Choroid plexus epithelial cell (primary cell): ENCODE data around the gene GHRL.

Experiments used
- DNase-seq: peaks from one replicate; pipeline ENCODE4 v3.0.0-alpha.2; 2010; ENCODE audit warnings: low read depth
- H3K4me3 ChIP-seq: 2 replicates; pipeline ENCODE4 v1.5.1; 2011; ENCODE audit warnings: low read depth, mild to moderate bottlenecking, control low read depth, low read length, moderate library complexity
- TF ChIP-seq, protein P1 (sequence below): conservative IDR thresholded peaks from 2 replicates; pipeline ENCODE4 v1.5.1; 2011; ENCODE audit warnings: low read depth, mild to moderate bottlenecking, control low read depth, inconsistent platforms, low read length, moderate library complexity

Gene GHRL

DNA sequence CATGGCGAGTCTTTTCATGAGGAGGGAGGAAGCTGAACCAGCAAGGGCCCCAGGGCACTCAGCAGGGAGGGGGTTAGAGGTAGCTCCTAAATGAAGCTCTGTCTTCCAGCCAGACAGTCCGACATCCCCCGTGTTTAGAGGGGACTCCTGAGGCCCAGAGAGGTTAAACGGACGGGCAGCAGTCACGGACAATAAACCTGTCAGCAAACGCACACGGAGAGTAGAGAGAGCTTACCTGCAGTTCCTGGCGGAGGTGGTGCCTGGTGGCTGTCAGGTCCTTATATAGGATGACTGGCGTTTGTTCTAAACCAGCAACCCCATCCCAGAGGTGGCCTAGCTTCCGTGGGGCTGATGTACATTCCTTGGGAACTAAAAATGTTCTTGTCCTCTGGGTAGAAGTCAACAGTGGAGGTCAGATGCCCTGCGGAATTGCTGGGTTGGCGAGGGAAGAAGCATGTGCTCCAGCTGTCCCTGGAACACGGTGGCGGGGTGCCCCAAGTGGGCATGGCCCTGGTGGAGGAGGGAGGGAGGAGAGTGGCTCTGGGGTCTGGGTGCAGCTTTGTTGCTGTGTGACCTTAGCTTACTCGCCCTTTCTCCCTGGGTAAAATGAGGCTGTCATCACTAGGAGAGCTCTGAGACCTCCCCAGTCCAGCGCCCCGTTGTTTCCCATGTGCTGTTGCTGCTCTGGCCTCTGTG lies 2.1 kb downstream of the GHRL start:
- TF ChIP-seq, protein P1, sequence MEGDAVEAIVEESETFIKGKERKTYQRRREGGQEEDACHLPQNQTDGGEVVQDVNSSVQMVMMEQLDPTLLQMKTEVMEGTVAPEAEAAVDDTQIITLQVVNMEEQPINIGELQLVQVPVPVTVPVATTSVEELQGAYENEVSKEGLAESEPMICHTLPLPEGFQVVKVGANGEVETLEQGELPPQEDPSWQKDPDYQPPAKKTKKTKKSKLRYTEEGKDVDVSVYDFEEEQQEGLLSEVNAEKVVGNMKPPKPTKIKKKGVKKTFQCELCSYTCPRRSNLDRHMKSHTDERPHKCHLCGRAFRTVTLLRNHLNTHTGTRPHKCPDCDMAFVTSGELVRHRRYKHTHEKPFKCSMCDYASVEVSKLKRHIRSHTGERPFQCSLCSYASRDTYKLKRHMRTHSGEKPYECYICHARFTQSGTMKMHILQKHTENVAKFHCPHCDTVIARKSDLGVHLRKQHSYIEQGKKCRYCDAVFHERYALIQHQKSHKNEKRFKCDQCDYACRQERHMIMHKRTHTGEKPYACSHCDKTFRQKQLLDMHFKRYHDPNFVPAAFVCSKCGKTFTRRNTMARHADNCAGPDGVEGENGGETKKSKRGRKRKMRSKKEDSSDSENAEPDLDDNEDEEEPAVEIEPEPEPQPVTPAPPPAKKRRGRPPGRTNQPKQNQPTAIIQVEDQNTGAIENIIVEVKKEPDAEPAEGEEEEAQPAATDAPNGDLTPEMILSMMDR: no peak
- no peak for DNase-seq

DNA sequence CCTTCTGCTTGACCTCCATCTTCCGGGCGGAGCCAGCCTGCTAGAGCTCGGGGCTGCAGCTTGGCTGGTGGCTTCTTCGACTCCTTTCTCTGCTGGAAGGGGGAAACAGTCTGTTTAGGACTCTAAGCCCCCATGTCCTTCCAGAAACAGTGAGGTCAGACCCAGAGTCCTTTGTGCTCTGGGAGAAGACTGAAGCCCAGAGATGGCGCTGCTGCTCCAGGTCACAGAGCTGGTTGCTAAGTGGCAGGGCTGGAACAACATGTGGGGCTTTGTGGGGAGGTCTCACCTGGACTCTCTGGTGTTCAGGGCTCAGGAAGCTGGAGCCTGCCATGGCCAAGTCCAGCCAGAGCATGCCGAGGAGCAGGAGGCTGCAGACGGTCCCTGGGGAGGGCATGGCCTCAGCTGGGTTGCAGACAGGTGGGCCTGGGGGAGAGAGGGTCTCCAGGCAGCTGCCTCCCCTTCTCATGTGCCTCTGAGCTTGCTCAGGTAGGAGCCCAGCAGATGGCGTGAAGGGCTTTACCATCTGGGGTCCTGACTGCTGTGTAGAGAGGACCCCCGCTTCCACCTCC lies 2.9 kb downstream of the GHRL start:
- DNase-seq: no peak
- H3K4me3 ChIP-seq: no peak overlapping the region
- TF ChIP-seq, protein P1: no peak

More for the DNA sequence above, 2.1 kb downstream of the GHRL start:
- no peak overlapping the region for H3K4me3 ChIP-seq

- TF ChIP-seq, protein P1: no peak
- no peak for DNase-seq
- no peak overlapping the region for H3K4me3 ChIP-seq
These were observed 3.7 kb downstream of the GHRL start for GRCh38 chr3:10289077-10289476.

- no peak for DNase-seq
- TF ChIP-seq, protein P1: no peak
- H3K4me3 ChIP-seq: no peak overlapping the region
These were observed 4.2 kb downstream of the GHRL start for GRCh38 chr3:10288575-10288960.

- TF ChIP-seq, protein P1: no peak
These were observed 4.7 kb downstream of the GHRL start for GRCh38 chr3:10287936-10288574.

DNA sequence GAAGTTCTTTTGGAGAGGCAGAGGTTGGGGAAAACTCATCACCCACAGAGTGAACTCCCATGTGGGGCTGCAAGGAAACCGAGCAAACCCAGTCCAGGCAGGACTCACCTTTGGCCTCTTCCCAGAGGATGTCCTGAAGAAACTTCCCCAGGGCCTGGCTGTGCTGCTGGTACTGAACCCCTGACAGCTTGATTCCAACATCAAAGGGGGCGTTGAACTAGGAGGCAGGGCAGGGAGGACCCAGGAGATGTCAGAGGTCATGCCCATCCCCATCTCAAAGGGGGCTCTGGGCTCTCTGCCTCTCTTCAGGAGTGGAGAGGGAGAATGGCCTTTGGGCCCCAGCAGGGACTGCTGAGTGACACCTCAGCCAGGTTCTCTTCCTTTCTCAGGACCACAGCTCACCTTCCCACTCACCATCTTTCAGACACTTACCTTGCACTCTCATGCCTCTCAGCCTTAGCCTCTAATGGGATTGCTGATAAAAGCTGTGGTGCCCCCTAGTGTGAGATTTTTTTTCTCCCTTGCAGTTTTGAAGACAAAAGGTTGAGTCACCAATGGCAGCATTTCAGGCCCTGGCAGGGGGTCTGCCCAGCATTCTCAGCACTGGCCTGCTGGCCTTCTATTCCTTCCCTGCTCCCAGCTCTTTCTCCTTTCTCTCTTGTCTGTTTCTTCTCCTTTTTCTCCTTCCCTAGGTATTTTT lies 6.0 kb downstream of the GHRL start:
- peak; percentile 72 for DNase-seq
- TF ChIP-seq, protein P1: peak; percentile 18
- H3K4me3 ChIP-seq: no peak overlapping the region

More at GRCh38 chr3:10287936-10288574, 4.7 kb downstream of the GHRL start:
- no peak for DNase-seq
- H3K4me3 ChIP-seq: no peak overlapping the region
